AG08396 (cell line): Measurements from ENCODE around the gene DMKN.

Experiments used
- DNase-seq: peaks from one replicate; pipeline ENCODE4 v3.0.0; 2012; ENCODE audit warnings: low spot score, mixed read lengths

The DMKN gene

GRCh38 chr19:35525873-35526272 is 12.4 kb upstream of the DMKN start:
- no peak for DNase-seq

- DNase-seq, result no peak
These were observed 10.9 kb upstream of the DMKN start for GRCh38 chr19:35524181-35524837.

- DNase-seq, result no peak
These were observed 9.4 kb upstream of the DMKN start for GRCh38 chr19:35522745-35523327.

DNA sequence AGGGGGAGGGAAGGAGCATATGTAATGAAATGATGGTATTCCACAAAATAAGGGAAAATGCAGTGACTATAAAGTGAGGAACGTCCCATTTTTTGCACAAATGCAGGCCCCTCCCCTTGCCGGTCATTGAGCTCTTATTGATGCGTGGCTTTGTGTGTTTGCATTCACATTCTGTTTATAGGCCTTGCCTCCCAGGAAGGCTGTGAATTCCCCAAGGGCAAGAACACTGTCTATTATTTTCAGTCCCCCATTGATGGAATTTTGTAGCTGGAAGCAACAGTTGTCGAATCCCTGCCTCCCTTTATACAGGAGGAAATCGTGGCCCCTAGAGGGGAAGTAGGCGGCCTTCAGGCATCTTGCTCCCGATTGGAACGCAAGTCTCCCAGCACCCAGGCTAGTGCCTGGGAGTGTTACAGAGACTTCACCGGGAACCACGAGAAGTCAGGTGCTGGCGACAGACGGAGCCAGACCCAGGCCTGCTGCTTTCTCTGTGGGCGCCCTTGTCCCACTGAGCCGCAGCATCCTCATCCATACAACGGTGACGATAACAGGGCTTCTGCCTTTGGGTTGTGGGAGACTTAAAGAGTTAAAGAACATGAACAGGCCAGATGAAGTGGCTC is 7.8 kb upstream of the DMKN start:
- DNase-seq, result no peak

DNA sequence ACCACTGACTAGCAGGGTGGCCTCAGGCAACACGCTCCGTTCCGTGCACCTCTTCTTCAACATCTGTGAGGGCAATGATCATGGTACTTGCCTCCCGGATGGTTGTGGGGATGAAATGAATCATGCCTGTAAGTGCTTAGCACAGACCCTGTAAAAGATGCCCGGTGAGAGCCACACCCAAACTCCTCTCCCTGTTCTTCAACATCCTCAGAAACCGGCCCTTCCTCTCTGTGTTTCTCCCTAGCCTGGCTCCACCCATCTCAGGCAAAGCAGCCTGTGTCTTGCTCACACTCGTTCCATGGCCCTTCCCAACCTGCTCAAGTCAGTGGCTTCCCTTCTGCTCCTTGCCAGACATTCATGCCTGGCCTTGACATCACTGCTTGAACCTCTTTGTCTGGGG is 5.8 kb upstream of the DMKN start:
- DNase-seq, result no peak

GRCh38 chr19:35518313-35518712 is 4.9 kb upstream of the DMKN start:
- DNase-seq, result peak; percentile 91

DNA sequence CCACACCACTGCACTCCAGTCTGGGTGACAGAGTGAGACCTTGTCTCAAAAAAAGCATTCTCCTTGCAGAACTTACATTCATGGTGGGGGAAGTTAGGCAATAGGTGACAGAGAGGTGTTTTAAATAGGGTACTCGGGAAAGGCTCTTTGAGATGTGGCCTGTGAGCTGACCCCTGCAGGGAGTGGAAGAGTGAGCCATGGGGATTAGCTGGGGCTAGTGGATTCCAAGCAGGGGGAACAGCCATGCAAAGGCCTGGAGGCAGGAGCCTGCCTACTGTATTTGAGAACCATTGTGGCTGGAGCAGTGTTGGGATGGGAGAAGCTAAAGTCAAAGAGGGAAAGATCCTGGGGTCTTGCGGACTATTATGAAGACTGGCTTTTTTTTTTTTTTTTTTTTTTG is 3.9 kb upstream of the DMKN start:
- DNase-seq, result no peak

GRCh38 chr19:35516310-35516709 is 2.9 kb upstream of the DMKN start:
- no peak for DNase-seq

DNA sequence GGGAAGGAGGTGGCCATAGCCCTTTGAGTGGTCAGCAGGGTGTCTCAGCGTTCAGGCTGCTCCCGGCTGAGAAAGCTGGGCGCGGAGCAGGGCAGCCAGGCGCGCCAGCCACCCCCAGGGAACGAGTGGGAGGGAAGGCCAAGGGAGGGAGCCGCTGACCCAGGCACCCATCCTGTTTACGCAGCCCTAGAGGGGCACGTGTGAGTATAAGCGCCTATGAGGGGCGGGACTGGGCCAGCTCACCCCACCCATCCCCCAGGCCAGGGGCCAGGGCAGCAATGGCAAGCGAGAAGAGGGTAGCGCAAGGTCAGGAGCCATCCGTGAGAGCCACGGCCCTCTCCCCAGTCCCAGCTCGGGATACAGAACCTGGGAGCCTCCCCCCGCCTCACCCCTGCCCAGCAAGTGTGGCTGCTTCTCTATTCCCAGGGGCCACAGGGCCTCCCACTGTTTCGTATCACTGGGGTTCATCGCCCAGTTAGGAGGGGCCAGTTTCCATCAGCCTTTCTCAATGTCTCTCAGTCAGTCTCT is 897 bp upstream of the DMKN start:
- no peak for DNase-seq

DNA sequence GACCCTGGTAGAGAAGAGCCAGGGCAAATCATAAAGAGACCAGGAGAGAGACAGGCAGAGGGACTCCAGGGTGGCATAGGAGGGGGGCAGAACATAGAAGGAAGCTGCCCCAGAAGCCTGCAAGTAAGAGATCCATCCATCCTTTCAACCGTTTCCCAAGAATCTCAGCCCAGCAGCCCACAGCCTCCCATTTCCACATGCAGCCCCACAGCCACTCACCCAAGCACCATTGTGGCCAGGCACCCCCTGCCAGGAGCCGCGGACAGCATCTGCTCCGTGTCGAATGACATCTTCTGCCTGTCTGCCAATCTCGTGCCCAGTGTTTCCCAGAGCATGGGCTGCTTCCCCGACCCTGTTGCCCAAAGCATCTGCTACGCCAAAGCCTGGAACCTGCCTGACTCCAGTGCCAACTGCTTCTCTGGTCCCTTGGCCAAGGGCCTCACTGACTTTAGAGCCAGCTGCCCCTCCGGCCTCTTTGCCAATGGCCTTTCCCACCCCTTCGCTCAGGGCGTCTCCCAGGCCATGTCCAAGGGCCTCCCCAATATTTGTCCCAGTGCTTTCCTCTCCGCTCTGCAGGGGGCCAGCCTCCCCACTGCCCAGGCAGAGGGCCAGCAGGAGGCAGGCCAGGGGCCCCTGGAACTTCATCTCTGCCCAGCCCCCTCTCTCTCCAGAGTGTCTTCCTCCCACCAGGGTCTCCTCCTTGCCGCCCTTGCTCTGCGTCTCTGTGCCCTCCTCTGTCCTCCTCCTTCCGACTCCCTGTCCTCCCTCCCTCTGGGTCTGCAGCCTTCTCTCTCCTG is 420 bp downstream of the DMKN start:
- DNase-seq, result no peak

GRCh38 chr19:35511337-35511736 is 2.1 kb downstream of the DMKN start:
- no peak for DNase-seq

- no peak for DNase-seq
These were observed 2.9 kb downstream of the DMKN start for GRCh38 chr19:35510626-35510964.

- DNase-seq, result peak; percentile 80
These were observed 3.4 kb downstream of the DMKN start for GRCh38 chr19:35509861-35510625.

- DNase-seq, result no peak
These were observed 4.3 kb downstream of the DMKN start for GRCh38 chr19:35509018-35509652.

DNA sequence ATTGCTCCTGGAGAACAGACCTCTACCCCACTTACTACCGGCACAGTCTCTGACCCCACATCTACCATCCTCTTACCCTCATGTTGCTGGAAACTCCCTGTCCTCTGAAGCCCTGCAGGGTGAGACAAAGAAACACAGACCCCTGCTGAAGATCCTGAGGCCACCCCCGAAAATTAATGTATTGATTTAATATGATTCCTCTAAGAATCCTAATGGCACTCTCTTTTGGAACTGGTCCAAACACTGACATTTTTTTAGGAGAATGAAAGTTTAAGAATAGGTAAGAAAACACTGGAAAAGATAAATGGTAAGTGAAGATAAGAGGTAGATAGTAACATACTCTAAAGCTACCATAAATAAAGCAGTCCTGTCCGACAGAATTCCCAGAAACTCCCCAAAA is 5.3 kb downstream of the DMKN start:
- no peak for DNase-seq

- DNase-seq, result no peak
These were observed 5.9 kb downstream of the DMKN start for GRCh38 chr19:35507561-35507960.

GRCh38 chr19:35506011-35506410 is 7.4 kb downstream of the DMKN start:
- no peak for DNase-seq

DNA sequence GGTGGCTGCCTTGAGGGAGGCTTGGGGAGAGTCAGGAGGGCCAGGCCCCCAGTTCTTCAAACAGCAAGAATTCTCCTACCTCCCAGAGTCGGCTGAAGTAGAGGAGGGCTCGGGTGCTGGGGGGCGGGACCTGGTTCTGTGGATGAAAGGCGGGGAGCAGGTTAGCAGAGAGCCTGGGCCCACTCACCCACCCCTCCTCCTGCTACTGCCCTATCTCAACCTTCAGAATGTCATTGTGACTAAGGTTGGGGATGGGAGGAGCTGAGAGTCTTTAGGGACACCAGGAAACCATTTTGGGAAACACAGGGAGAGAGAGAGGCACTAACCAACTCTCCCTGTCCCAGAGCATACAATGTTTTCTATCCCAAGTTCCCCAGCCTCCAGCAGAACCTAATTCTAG is 10.7 kb downstream of the DMKN start:
- DNase-seq, result no peak

GRCh38 chr19:35501684-35502083 is 11.8 kb downstream of the DMKN start:
- no peak for DNase-seq

- DNase-seq, result no peak
These were observed 12.8 kb downstream of the DMKN start for GRCh38 chr19:35500611-35501010.

GRCh38 chr19:35498984-35499527 is 14.4 kb downstream of the DMKN start:
- no peak for DNase-seq
